ENCODE results near the gene MORC1.

The MORC1 gene

GRCh38 chr3:109057056-109057455 is 60.9 kb downstream of the MORC1 start:
- TF ChIP-seq CTCF (conservative IDR thresholded peaks at IDR 0.05) (no peak), ZFX (IDR thresholded peaks at IDR 0.05) (no peak)
- no peak overlapping the region for H3K27ac ChIP-seq

- H3K27ac ChIP-seq: no peak overlapping the region
- TF ChIP-seq ZFX (IDR thresholded peaks at IDR 0.05) (no peak), CTCF (conservative IDR thresholded peaks at IDR 0.05) (peak; percentile 81)
These were observed 67.3 kb downstream of the MORC1 start for GRCh38 chr3:109050591-109051167.

DNA sequence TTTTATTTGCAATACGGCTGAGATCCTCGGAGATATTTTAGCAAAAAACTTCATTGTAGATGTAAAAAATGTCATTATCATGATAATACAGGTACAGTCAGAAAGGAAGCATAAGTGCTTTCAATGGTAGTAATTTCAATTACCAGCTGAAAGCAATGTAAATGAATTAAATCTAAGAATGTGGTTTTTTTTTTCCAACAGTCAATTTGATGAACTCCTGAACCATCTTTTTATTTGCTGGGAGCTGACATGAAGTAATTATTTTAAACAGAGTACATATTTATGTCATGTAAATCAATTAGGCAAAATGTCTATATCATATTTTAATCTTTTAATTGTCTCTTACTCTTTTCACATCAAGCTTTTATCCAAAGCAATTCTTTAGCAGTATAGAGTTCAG is 70.6 kb downstream of the MORC1 start:
- TF ChIP-seq ZFX (IDR thresholded peaks at IDR 0.05) (no peak), CTCF (conservative IDR thresholded peaks at IDR 0.05) (no peak)

DNA sequence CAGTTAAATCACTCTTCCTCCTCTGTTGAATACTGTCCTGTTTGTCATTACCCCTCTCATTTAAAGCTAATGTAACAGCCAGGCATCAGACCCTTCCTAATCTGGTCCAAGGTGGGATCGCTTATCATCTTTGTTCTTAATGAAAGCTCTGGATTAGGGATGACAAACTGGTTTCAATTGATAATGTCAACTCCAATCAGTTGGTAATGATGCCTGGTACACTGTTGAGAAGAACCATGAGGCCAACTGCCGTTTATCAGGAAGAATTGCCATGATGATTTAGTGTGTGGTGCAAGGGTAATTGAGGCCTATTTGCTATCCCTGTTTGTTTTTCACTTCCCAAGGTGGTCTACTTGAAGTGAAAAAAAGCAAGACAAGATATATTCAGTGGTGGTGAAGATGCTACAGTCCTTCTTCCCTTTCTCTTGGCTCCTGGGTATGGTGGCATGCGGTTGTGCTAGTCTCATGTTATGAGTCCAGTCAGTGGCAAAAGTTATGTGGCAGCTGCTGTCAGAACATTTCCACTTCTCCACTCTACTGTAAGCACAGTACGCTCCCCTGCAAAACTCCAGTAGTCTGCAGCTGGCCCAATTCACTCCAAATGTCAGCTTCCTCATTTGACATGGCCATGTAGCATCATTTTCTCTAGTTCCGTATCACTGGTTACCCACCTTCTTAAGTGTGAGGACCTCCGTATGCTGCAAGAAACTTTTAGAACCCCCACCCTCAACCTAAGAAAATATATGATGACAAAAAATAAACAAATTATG is 72.5 kb downstream of the MORC1 start:
- no peak for TF ChIP-seq CTCF (conservative IDR thresholded peaks at IDR 0.05)
- TF ChIP-seq ZFX (IDR thresholded peaks at IDR 0.05): no peak
- no peak overlapping the region for H3K27ac ChIP-seq

More for the DNA sequence above, 70.6 kb downstream of the MORC1 start:
- no peak overlapping the region for H3K27ac ChIP-seq

GRCh38 chr3:109035082-109035481 is 82.9 kb downstream of the MORC1 start:
- TF ChIP-seq ZFX (IDR thresholded peaks at IDR 0.05): no peak
- TF ChIP-seq CTCF (conservative IDR thresholded peaks at IDR 0.05): no peak
- H3K27ac ChIP-seq: no peak overlapping the region

GRCh38 chr3:109033000-109033660 is 84.8 kb downstream of the MORC1 start:
- TF ChIP-seq CTCF (conservative IDR thresholded peaks at IDR 0.05) (no peak), ZFX (IDR thresholded peaks at IDR 0.05) (no peak)
- no peak overlapping the region for H3K27ac ChIP-seq

DNA sequence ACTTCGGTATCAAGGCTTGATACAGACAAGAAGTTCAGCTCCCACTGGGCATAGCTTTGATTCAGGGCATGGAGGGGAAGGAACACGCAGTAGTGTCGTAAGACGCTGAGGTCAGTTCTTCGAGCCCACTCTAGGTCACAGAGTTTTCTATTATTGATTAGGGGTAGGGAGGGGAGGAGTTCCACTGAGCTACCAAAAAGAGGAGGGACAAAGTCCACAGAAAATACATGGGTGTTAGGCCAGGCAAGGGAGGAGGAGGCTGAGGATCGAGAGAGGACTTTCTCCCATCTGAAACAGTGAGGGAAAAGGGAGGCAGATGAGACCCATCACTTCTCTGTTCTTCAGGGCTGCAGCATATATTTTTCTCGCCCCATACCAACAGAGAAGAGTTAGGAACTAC is 89.2 kb downstream of the MORC1 start:
- H3K27ac ChIP-seq: no peak overlapping the region
- TF ChIP-seq CTCF (conservative IDR thresholded peaks at IDR 0.05): no peak
- no peak for TF ChIP-seq ZFX (IDR thresholded peaks at IDR 0.05)
